Measurements from ENCODE around the gene RETREG3. TPM values are rescaled to one million over a fixed set of nuclear protein-coding genes. Genes with fewer than 3 reads are reported as not detected.

The RETREG3 gene
- total RNA-seq, 3 donors from 2014 or later (not counting 1 experiment from before 2014, with no cell fraction given) = 76.0 to 114 (median 101) TPM

- intact Hi-C loops (cut with micrococcal nuclease) = loop anchor here (2.0 to 5.0 kb wide), 2 partner anchors 17 to 182 kb away; partner anchors contain the start of genes COASY and RAMP2
- H3K9me3 Mint-ChIP-seq = no peaks in the 10 kb centered on the region
- TF ChIP-seq, protein P1, sequence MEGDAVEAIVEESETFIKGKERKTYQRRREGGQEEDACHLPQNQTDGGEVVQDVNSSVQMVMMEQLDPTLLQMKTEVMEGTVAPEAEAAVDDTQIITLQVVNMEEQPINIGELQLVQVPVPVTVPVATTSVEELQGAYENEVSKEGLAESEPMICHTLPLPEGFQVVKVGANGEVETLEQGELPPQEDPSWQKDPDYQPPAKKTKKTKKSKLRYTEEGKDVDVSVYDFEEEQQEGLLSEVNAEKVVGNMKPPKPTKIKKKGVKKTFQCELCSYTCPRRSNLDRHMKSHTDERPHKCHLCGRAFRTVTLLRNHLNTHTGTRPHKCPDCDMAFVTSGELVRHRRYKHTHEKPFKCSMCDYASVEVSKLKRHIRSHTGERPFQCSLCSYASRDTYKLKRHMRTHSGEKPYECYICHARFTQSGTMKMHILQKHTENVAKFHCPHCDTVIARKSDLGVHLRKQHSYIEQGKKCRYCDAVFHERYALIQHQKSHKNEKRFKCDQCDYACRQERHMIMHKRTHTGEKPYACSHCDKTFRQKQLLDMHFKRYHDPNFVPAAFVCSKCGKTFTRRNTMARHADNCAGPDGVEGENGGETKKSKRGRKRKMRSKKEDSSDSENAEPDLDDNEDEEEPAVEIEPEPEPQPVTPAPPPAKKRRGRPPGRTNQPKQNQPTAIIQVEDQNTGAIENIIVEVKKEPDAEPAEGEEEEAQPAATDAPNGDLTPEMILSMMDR (IDR thresholded peaks at IDR 0.05) = no peak
- H3K4me3 Mint-ChIP-seq = no peak overlapping the region
- H3K4me1 Mint-ChIP-seq = peaks cover 28 to 31% of the 10 kb centered on the region in 2 donors
- Histone ChIP-seq H3K9me3 (ENCODE audit: control insufficient read depth, insufficient read depth, low read length) (no peaks in the 10 kb centered on the region), H3K4me1 (ENCODE audit: control insufficient read depth, insufficient read depth, low read length) (peaks cover 18% of the 10 kb centered on the region), H3K27me3 (ENCODE audit: control insufficient read depth, insufficient read depth, low read length) (no peaks in the 10 kb centered on the region), H3K27ac (ENCODE audit: low read length) (no peak overlapping the region), H3K4me3 (ENCODE audit: low read length) (no peak overlapping the region), H3K36me3 (ENCODE audit: control insufficient read depth, insufficient read depth, low read length) (peaks cover 56% of the 10 kb centered on the region)
- WGBS (ENCODE audit: insufficient coverage) = 72% methylated on average over 2 of the region's 2 CpGs
- H3K36me3 Mint-ChIP-seq = peaks cover 7% of the 10 kb centered on the region
- ATAC-seq = no peak
- no peak for DNase-seq
- no peaks in the 10 kb centered on the region for H3K27me3 Mint-ChIP-seq (ENCODE audit: low read depth in 2 of 2)
- H3K27ac Mint-ChIP-seq = peak overlapping the region; percentile 34 to 61
Observed at GRCh38 chr17:42579794-42580551, 29.2 kb downstream of the RETREG3 start.

- Histone ChIP-seq H3K36me3 (ENCODE audit: control insufficient read depth, insufficient read depth, low read length) (peaks cover 50% of the 10 kb centered on the region), H3K27me3 (ENCODE audit: control insufficient read depth, insufficient read depth, low read length) (no peaks in the 10 kb centered on the region), H3K27ac (ENCODE audit: low read length) (peak overlapping the region; percentile 79), H3K4me3 (ENCODE audit: low read length) (peak overlapping the region; percentile 88), H3K4me1 (ENCODE audit: control insufficient read depth, insufficient read depth, low read length) (peaks cover 18% of the 10 kb centered on the region), H3K9me3 (ENCODE audit: control insufficient read depth, insufficient read depth, low read length) (no peaks in the 10 kb centered on the region)
- H3K9me3 Mint-ChIP-seq = no peaks in the 10 kb centered on the region
- WGBS (ENCODE audit: insufficient coverage) = 0% methylated on average over 20 of the region's 20 CpGs
- DNase-seq (peak; percentile 61 to 83), ATAC-seq (peak; percentile 47 to 56 (median 49))
- peaks cover 12% of the 10 kb centered on the region for H3K36me3 Mint-ChIP-seq
- H3K4me3 Mint-ChIP-seq = peak overlapping the region; percentile 98
- peaks cover 33 to 34% of the 10 kb centered on the region in 2 donors for H3K4me1 Mint-ChIP-seq
- H3K27ac Mint-ChIP-seq = peak overlapping the region; percentile 95 to 96
- intact Hi-C loops (cut with micrococcal nuclease) = loop anchor here (1.0 to 5.0 kb wide), 3 partner anchors 16 to 184 kb away; partner anchors contain the start of genes COASY and RAMP2
- TF ChIP-seq, protein P1 (IDR thresholded peaks at IDR 0.05) = peak; percentile 59
- H3K27me3 Mint-ChIP-seq (ENCODE audit: low read depth in 2 of 2) = no peaks in the 10 kb centered on the region
Observed at GRCh38 chr17:42578282-42578869, 30.8 kb downstream of the RETREG3 start.

DNA sequence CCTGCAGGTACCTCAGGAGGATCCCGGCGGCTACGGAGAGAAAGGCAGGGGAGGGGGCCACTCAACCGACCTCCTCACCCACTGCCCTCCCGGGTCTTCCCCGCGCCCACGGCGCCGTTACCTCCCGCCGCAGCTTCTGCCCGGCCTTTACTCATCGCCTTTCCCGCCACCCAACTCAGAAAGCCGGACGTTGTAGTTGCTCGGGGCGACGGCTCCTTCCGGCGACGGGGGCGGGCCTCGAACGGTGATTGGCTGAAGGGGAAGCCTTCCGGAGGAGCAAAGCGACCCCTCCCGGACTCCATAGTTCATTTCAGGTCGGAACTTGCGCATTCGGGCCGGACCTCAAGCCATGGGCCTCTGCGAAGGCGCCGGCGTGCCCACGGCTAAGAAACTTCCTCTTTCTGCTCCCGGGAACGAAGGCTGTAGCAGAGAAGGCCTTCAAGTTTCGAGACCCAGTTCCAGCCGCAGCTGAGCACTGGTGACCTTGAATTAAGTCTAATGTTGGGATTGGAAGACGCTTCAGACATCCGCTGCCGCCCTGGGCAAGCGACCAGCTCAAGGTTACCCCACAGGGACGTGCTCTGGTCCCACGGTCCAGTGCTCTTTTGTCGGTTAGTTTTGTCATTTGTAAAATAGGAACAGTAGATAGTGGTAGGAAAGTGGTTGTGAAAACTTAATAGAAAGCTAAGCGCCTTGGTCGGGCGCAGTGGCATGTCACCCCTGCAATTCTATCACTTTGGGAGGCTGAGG, 31.5 kb downstream of the RETREG3 start, which contains the start of gene PSMC3IP:
Gene PSMC3IP (minus strand): TSS at position 198 of the 750 bp plus-strand sequence. CDS start 43 bp downstream, at position 155.
- DNase-seq = peak; percentile 88 to 94
- Histone ChIP-seq H3K27ac (ENCODE audit: low read length) (peak within 1 kb of the TSS; percentile 79), H3K4me3 (ENCODE audit: low read length) (peak within 1 kb of the TSS; percentile 88), H3K4me1 (ENCODE audit: control insufficient read depth, insufficient read depth, low read length) (peaks cover 18% of the 10 kb centered on the region), H3K36me3 (ENCODE audit: control insufficient read depth, insufficient read depth, low read length) (peaks cover 50% of the 10 kb centered on the region), H3K9me3 (ENCODE audit: control insufficient read depth, insufficient read depth, low read length) (no peaks in the 10 kb centered on the region), H3K27me3 (ENCODE audit: control insufficient read depth, insufficient read depth, low read length) (no peaks in the 10 kb centered on the region)
- under 1% methylated on average over 52 of the region's 52 CpGs for WGBS (ENCODE audit: insufficient coverage)
- peak within 1 kb of the TSS; percentile 95 to 96 for H3K27ac Mint-ChIP-seq
- H3K36me3 Mint-ChIP-seq = peaks cover 14% of the 10 kb centered on the region
- H3K4me3 Mint-ChIP-seq = peak within 1 kb of the TSS; percentile 98
- no peaks in the 10 kb centered on the region for H3K27me3 Mint-ChIP-seq (ENCODE audit: low read depth in 2 of 2)
- H3K4me1 Mint-ChIP-seq = peaks cover 36 to 39% of the 10 kb centered on the region in 2 donors
- peak; percentile 96 to 98 (median 96) for ATAC-seq
- intact Hi-C loops (cut with micrococcal nuclease) = loop anchor here (1.0 to 5.0 kb wide), 4 partner anchors 15 to 185 kb away; partner anchors contain the start of genes COASY, RAMP2, RETREG3 and TUBG1
- no peaks in the 10 kb centered on the region for H3K9me3 Mint-ChIP-seq
- TF ChIP-seq, protein P1 (IDR thresholded peaks at IDR 0.05) = peak; percentile 12

Data from natural killer cell (primary cell).